Endodermal cell (in vitro differentiated cells): Measurements from ENCODE around the gene LGMN. TPM values are rescaled to one million over a fixed set of nuclear protein-coding genes. Genes with fewer than 3 reads are reported as not detected.
"Not testable (repeated sequence)": the region's sequence is repeated elsewhere in the genome, so short reads cannot be mapped to it uniquely, and the experiment has no call there.

ENCODE experiments used
- DNase-seq: peaks from one replicate; pipeline ENCODE4 v3.0.0-alpha.2; 2017
- H3K27ac ChIP-seq: 2 replicates; pipeline ENCODE4 v1.5.1; 2013; ENCODE audit warnings: mild to moderate bottlenecking, low read depth, low read length, moderate library complexity
- H3K27me3 ChIP-seq: 2 replicates; pipeline ENCODE4 v1.6.1; 2013; ENCODE audit warnings: mild to moderate bottlenecking, low read length, moderate library complexity; ENCODE audit not compliant: insufficient read depth, control insufficient read depth, poor library complexity, severe bottlenecking
- H3K36me3 ChIP-seq: 2 replicates; pipeline ENCODE4 v1.7.0; 2013; ENCODE audit warnings: mild to moderate bottlenecking, low read length, moderate library complexity; ENCODE audit not compliant: control insufficient read depth, insufficient read depth
- H3K4me1 ChIP-seq: one replicate; pipeline ENCODE4 v1.7.0; 2013; ENCODE audit warnings: low read length; ENCODE audit not compliant: control insufficient read depth, insufficient read depth
- H3K4me3 ChIP-seq: 2 replicates; pipeline ENCODE4 v1.5.1; 2013; ENCODE audit warnings: mild to moderate bottlenecking, low read length, moderate library complexity
- H3K9ac ChIP-seq: 2 replicates; pipeline ENCODE4 v1.6.1; 2013; ENCODE audit warnings: mild to moderate bottlenecking, low read length, moderate library complexity; ENCODE audit not compliant: poor library complexity, severe bottlenecking; ENCODE audit errors: extremely low read depth
- H3K9me3 ChIP-seq: 2 replicates; pipeline ENCODE4 v1.6.1; 2013; ENCODE audit warnings: mild to moderate bottlenecking, low read length, moderate library complexity; ENCODE audit not compliant: control insufficient read depth
- H3K27ac Mint-ChIP-seq: 2 replicates; pipeline ENCODE4 v1.8.0; 2020; ENCODE audit warnings: mixed read lengths
- H3K27me3 Mint-ChIP-seq: 2 replicates; pipeline ENCODE4 v1.8.0; 2021; ENCODE audit warnings: mild to moderate bottlenecking, mixed read lengths; ENCODE audit not compliant: insufficient read depth
- H3K36me3 Mint-ChIP-seq: 2 replicates; pipeline ENCODE4 v1.8.0; 2020; ENCODE audit warnings: low read depth, mixed read lengths
- H3K4me1 Mint-ChIP-seq: 2 replicates; pipeline ENCODE4 v1.8.0; 2020; ENCODE audit warnings: mixed read lengths
- H3K4me3 Mint-ChIP-seq: 2 replicates; pipeline ENCODE4 v1.8.0; 2020; ENCODE audit warnings: mild to moderate bottlenecking, moderate library complexity, mixed read lengths
- H3K9me3 Mint-ChIP-seq: 2 replicates; pipeline ENCODE4 v1.8.0; 2020; ENCODE audit warnings: mild to moderate bottlenecking, mixed read lengths
- WGBS, 2 experiments: methylation state at CpG; one replicate each; pipeline versions ENCODE4 v1.1.5 to v1.1.7; 2013; ENCODE audit warnings: missing lambda C conversion rate in 2 of 2, mixed read lengths in 1 of 2; ENCODE audit not compliant: insufficient coverage in 1 of 2, insufficient read length in 1 of 2; 5-methylcytosine and 5-hydroxymethylcytosine counted together
- total RNA-seq, 2 donors: library from RNA; stranded (reverse); fragmentation: NEBNext Ultra II Directional in 1 of 2; extraction: Animal tissue kit (Norgen Biotek cat#: 25700) in 1 of 2; gene quantifications; 2 replicates in 1 of 2; 3 replicates in 1 of 2; pipeline ENCODE4 v1.2.1, GENCODE V29; 2021
- TF ChIP-seq, protein P1 (sequence below): fragments of 200-600 bp; sonication (generic); conservative IDR thresholded peaks from 2 replicates; pipeline ENCODE4 v1.5.0; 2021; ENCODE audit warnings: antibody characterized with exemption, mild to moderate bottlenecking

The LGMN gene
- total RNA-seq, 2 donors from 2014 or later: 61.4 to 87.2 TPM

DNA sequence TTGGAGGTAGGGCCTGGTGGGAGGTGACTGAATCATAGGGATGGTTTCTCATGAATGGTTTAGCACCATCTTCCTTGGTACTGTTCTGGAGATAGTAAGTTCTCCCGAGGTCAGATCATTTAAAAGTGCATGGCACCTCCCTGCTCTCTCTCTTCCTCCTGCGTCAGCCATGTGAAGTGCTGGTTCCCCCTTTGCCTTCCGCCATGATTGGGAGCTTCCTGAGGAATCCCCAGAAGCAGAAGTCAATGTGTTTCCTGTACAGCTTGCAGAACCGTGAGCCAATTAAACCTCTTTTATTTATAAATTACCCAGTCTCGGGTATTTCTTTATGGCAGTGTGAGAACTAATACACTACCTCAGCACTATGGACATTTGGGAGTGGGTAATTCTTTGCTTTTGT is 4.8 kb upstream of the LGMN start:
- Mint-ChIP-seq H3K4me3 (no peak overlapping the region), H3K9me3 (peaks cover 4% of the 10 kb centered on the region), H3K27ac (no peak overlapping the region), H3K36me3 (no peaks in the 10 kb centered on the region), H3K27me3 (peaks cover 6% of the 10 kb centered on the region), H3K4me1 (no peaks in the 10 kb centered on the region)
- H3K4me1 ChIP-seq: no peaks in the 10 kb centered on the region
- TF ChIP-seq, protein P1, sequence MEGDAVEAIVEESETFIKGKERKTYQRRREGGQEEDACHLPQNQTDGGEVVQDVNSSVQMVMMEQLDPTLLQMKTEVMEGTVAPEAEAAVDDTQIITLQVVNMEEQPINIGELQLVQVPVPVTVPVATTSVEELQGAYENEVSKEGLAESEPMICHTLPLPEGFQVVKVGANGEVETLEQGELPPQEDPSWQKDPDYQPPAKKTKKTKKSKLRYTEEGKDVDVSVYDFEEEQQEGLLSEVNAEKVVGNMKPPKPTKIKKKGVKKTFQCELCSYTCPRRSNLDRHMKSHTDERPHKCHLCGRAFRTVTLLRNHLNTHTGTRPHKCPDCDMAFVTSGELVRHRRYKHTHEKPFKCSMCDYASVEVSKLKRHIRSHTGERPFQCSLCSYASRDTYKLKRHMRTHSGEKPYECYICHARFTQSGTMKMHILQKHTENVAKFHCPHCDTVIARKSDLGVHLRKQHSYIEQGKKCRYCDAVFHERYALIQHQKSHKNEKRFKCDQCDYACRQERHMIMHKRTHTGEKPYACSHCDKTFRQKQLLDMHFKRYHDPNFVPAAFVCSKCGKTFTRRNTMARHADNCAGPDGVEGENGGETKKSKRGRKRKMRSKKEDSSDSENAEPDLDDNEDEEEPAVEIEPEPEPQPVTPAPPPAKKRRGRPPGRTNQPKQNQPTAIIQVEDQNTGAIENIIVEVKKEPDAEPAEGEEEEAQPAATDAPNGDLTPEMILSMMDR: no peak
- DNase-seq: no peak
- H3K4me3 ChIP-seq: no peak overlapping the region
- no peak overlapping the region for H3K9ac ChIP-seq
- 86 to 100% methylated on average over 1 to 5 of the region's 5 CpGs for WGBS, 2 experiments
- H3K27me3 ChIP-seq: no peaks in the 10 kb centered on the region
- no peaks in the 10 kb centered on the region for H3K9me3 ChIP-seq
- no peak overlapping the region for H3K27ac ChIP-seq
- no peaks in the 10 kb centered on the region for H3K36me3 ChIP-seq

- H3K9ac ChIP-seq: no peak overlapping the region
- no peak overlapping the region for H3K27ac Mint-ChIP-seq
- peaks cover 5% of the 10 kb centered on the region for H3K36me3 Mint-ChIP-seq
- no peaks in the 10 kb centered on the region for H3K4me1 ChIP-seq
- H3K9me3 Mint-ChIP-seq: peaks cover 4% of the 10 kb centered on the region
- TF ChIP-seq, protein P1: no peak
- WGBS, 2 experiments: 67 to 90% methylated on average over 3 to 4 of the region's 4 CpGs
- H3K36me3 ChIP-seq: no peaks in the 10 kb centered on the region
- no peak overlapping the region for H3K4me3 Mint-ChIP-seq
- H3K4me1 Mint-ChIP-seq: peaks cover 7% of the 10 kb centered on the region
- H3K9me3 ChIP-seq: no peaks in the 10 kb centered on the region
- no peaks in the 10 kb centered on the region for H3K27me3 ChIP-seq
- H3K27ac ChIP-seq: no peak overlapping the region
- no peak for DNase-seq
- peaks cover 8% of the 10 kb centered on the region for H3K27me3 Mint-ChIP-seq
- no peak overlapping the region for H3K4me3 ChIP-seq
Observed at GRCh38 chr14:92751819-92752218, 3.4 kb upstream of the LGMN start.

GRCh38 chr14:92750994-92751400 is 2.6 kb upstream of the LGMN start:
- H3K4me1 Mint-ChIP-seq: peaks cover 7% of the 10 kb centered on the region
- 91 to 100% methylated on average over 2 to 4 of the region's 5 CpGs for WGBS, 2 experiments
- no peaks in the 10 kb centered on the region for H3K9me3 ChIP-seq

GRCh38 chr14:92750222-92750728 is 1.8 kb upstream of the LGMN start:
- peaks cover 14% of the 10 kb centered on the region for H3K36me3 Mint-ChIP-seq
- WGBS, 2 experiments: 90 to 93% methylated on average over 7 to 10 of the region's 10 CpGs
- H3K27ac ChIP-seq, H3K9ac ChIP-seq, H3K4me1 ChIP-seq, H3K4me1 Mint-ChIP-seq, H3K27ac Mint-ChIP-seq, H3K4me3 Mint-ChIP-seq, H3K27me3 ChIP-seq, H3K27me3 Mint-ChIP-seq, H3K9me3 Mint-ChIP-seq, DNase-seq, H3K9me3 ChIP-seq, H3K36me3 ChIP-seq, H3K4me3 ChIP-seq: not testable (repeated sequence)

More at GRCh38 chr14:92750994-92751400, 2.6 kb upstream of the LGMN start:
- Histone ChIP-seq H3K4me1 (no peaks in the 10 kb centered on the region), H3K36me3 (no peaks in the 10 kb centered on the region), H3K27ac (no peak overlapping the region), H3K4me3 (no peak overlapping the region), H3K27me3 (no peaks in the 10 kb centered on the region), H3K9ac (no peak overlapping the region)
- peaks cover 8% of the 10 kb centered on the region for H3K27me3 Mint-ChIP-seq
- H3K9me3 Mint-ChIP-seq: peaks cover 4% of the 10 kb centered on the region
- TF ChIP-seq, protein P1: no peak
- DNase-seq: no peak
- peaks cover 11% of the 10 kb centered on the region for H3K36me3 Mint-ChIP-seq
- H3K4me3 Mint-ChIP-seq: no peak overlapping the region
- no peak overlapping the region for H3K27ac Mint-ChIP-seq
